Loucy (cell line): ENCODE results near the gene CACNA1S.

ENCODE experiments used
- H2AFZ ChIP-seq: fragments of 200-600 bp; sonication (generic); 2 replicates; pipeline ENCODE4 v1.6.0; 2016; ENCODE audit warnings: antibody characterized with exemption, mild to moderate bottlenecking, low read length, moderate library complexity
- H3F3A ChIP-seq: fragments of 200-600 bp; 2 replicates; pipeline ENCODE4 v1.6.0; 2016; ENCODE audit warnings: antibody characterized with exemption, low read depth, mild to moderate bottlenecking
- H3K27me3 ChIP-seq: fragments of 200-600 bp; sonication (generic); 2 replicates; pipeline ENCODE4 v1.6.1; 2014; ENCODE audit warnings: low read length, mild to moderate bottlenecking; ENCODE audit not compliant: insufficient read depth, poor library complexity, severe bottlenecking
- H3K36me3 ChIP-seq: fragments of 200-600 bp; sonication (generic); 2 replicates; pipeline ENCODE4 v1.6.1; 2016; ENCODE audit warnings: low read length; ENCODE audit not compliant: insufficient read depth
- H3K4me1 ChIP-seq: fragments of 200-600 bp; sonication (generic); 2 replicates; pipeline ENCODE4 v1.5.1; 2014; ENCODE audit warnings: low read length, mild to moderate bottlenecking; ENCODE audit not compliant: insufficient read depth, poor library complexity, severe bottlenecking
- H3K4me2 ChIP-seq: fragments of 200-600 bp; sonication (generic); 2 replicates; pipeline ENCODE4 v1.6.0; 2014; ENCODE audit warnings: antibody characterized with exemption, low read length, low read depth, mild to moderate bottlenecking; ENCODE audit not compliant: poor library complexity, severe bottlenecking
- H3K4me3 ChIP-seq: fragments of 200-600 bp; sonication (generic); 2 replicates; pipeline ENCODE4 v1.5.1; 2014; ENCODE audit warnings: low read length, mild to moderate bottlenecking, mixed read lengths; ENCODE audit not compliant: poor library complexity, severe bottlenecking
- H3K79me2 ChIP-seq: fragments of 200-600 bp; sonication (generic); 2 replicates; pipeline ENCODE4 v1.6.1; 2014; ENCODE audit warnings: low read length; ENCODE audit not compliant: insufficient read depth
- H3K9ac ChIP-seq: fragments of 200-600 bp; sonication (generic); 2 replicates; pipeline ENCODE4 v1.6.0; 2014; ENCODE audit warnings: mild to moderate bottlenecking, low read depth, low read length, moderate library complexity; ENCODE audit not compliant: poor library complexity, severe bottlenecking
- H3K9me2 ChIP-seq: fragments of 200-600 bp; sonication (generic); replicated peaks from 2 replicates; pipeline ENCODE4 v1.6.1; 2016; ENCODE audit warnings: low read depth, low read length, mixed read lengths
- H3K9me3 ChIP-seq: fragments of 200-600 bp; sonication (generic); 2 replicates; pipeline ENCODE4 v1.6.1; 2014; ENCODE audit warnings: mild to moderate bottlenecking, antibody characterized with exemption, low read length, low read depth; ENCODE audit not compliant: insufficient read depth
- H4K20me1 ChIP-seq: fragments of 200-600 bp; sonication (generic); 2 replicates; pipeline ENCODE4 v1.6.0; 2014; ENCODE audit warnings: antibody characterized with exemption, low read length, mild to moderate bottlenecking; ENCODE audit not compliant: insufficient read depth, poor library complexity, severe bottlenecking
- EZH2phosphoT487 ChIP-seq: fragments of 200-600 bp; IDR thresholded peaks from 2 replicates; pipeline ENCODE4 v1.6.1; 2018; ENCODE audit warnings: antibody characterized with exemption, mild to moderate bottlenecking, moderate library complexity, borderline replicate concordance
- TF ChIP-seq, protein P1 (sequence below): fragments of 200-600 bp; sonication (generic); conservative IDR thresholded peaks from 2 replicates; pipeline ENCODE4 v1.5.1; 2014; ENCODE audit warnings: mild to moderate bottlenecking, antibody characterized with exemption, low read length

The CACNA1S gene

DNA sequence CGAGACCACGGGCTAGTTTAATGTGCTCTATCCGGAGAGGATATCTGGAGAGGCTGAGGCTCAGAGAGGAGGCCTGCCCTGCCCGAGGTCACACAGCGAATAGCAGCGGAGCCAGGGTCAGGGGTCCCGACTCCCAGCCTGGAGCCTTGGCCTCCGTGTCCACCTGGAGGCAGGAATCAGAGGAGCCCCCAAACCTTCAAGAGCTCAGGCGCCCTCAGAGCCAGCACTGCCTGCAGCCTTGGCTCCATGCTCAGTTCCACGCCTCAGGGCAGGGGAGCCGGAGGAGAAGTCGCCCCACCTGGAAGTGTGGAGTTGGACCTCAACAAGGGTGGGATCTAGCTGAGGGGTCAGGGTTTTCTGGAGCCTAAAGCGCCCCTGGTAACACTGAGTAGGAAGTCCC, 16.7 kb upstream of the CACNA1S start:
- Histone ChIP-seq H3K36me3 (peaks cover under 1% of the 10 kb centered on the region; the same call in 1 of the 2 replicates), H3K79me2 (no peaks in the 10 kb centered on the region), H3K4me2 (no peak overlapping the region), H3K9me2 (no peaks in the 10 kb centered on the region), H2AFZ (no peak overlapping the region), H4K20me1 (no peaks in the 10 kb centered on the region), H3K9me3 (no peaks in the 10 kb centered on the region), H3K4me1 (no peaks in the 10 kb centered on the region), H3K27me3 (no peaks in the 10 kb centered on the region), H3K4me3 (no peak overlapping the region), H3K9ac (no peak overlapping the region), H3F3A (no peaks in the 10 kb centered on the region)
- TF ChIP-seq, protein P1, sequence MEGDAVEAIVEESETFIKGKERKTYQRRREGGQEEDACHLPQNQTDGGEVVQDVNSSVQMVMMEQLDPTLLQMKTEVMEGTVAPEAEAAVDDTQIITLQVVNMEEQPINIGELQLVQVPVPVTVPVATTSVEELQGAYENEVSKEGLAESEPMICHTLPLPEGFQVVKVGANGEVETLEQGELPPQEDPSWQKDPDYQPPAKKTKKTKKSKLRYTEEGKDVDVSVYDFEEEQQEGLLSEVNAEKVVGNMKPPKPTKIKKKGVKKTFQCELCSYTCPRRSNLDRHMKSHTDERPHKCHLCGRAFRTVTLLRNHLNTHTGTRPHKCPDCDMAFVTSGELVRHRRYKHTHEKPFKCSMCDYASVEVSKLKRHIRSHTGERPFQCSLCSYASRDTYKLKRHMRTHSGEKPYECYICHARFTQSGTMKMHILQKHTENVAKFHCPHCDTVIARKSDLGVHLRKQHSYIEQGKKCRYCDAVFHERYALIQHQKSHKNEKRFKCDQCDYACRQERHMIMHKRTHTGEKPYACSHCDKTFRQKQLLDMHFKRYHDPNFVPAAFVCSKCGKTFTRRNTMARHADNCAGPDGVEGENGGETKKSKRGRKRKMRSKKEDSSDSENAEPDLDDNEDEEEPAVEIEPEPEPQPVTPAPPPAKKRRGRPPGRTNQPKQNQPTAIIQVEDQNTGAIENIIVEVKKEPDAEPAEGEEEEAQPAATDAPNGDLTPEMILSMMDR = no peak
- no peak for TF ChIP-seq EZH2phosphoT487

DNA sequence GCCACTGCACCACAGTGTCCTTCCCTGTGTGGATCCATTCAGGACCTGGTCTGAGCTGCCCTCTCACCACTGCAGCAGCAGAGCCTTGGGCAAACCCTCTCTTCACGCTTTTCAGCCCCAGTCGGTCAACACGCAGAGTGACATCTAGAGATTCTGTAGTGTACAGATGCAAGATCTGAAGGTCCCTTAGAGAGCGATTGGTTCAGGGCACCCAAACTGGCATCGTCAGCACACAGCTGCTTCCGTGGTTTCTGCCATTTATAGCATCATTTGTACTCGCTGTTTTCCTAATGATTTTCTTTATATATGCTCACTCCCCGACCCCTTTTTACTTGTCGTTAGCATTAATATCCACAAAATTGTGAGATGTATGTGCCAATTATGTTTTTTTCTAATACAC, 16.2 kb upstream of the CACNA1S start:
- H3K27me3 ChIP-seq = no peaks in the 10 kb centered on the region
- no peaks in the 10 kb centered on the region for H3K9me3 ChIP-seq
- H3K4me1 ChIP-seq = no peaks in the 10 kb centered on the region
- no peaks in the 10 kb centered on the region for H4K20me1 ChIP-seq
- H3K79me2 ChIP-seq = no peaks in the 10 kb centered on the region
- no peaks in the 10 kb centered on the region for H3K9me2 ChIP-seq
- H3F3A ChIP-seq = no peaks in the 10 kb centered on the region
- no peak overlapping the region for H2AFZ ChIP-seq
- H3K4me3 ChIP-seq = no peak overlapping the region
- H3K36me3 ChIP-seq = no peaks in the 10 kb centered on the region
- H3K4me2 ChIP-seq = no peak overlapping the region
- H3K9ac ChIP-seq = no peak overlapping the region
- TF ChIP-seq, protein P1 = no peak
- TF ChIP-seq EZH2phosphoT487 = no peak

DNA sequence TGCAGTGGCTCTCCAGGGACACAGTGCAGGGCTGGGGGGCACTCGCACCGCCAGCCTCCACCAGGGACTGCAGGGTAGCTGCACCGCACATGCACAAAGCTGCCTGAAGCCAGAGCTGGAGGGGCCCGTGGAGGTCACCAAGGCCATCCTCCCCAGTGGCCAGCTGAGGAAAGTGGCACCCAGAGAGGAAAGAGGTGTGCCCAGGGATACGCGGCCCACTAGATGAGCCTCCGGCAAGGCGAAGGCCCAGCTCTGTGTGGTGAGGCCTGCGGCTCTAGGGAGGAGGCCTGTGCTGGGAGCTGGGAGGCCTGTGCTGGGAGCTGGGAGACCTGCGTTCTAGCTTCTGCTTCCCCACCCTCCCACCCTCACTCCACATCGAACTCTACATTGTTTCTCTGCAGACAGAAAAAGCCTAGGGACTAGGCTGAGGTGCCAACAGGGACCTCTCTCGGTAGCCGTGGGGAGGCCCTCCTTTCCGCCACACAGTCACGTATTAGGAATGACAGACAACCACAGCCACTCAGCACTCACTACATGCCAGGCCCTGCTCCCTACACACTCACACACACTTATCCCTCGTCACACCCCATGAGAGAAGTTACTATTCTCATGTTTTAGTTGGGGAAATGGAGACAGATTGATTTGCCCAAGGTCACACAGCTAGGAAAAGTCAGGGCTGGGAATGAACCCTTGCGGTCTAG, 15.7 kb upstream of the CACNA1S start:
- Histone ChIP-seq H3K9ac (no peak overlapping the region), H3K27me3 (no peaks in the 10 kb centered on the region), H3K9me3 (no peaks in the 10 kb centered on the region), H3K9me2 (no peaks in the 10 kb centered on the region), H3K79me2 (no peaks in the 10 kb centered on the region), H3K4me2 (no peak overlapping the region), H2AFZ (no peak overlapping the region), H3K36me3 (no peaks in the 10 kb centered on the region), H3K4me3 (no peak overlapping the region), H4K20me1 (no peaks in the 10 kb centered on the region), H3F3A (no peaks in the 10 kb centered on the region), H3K4me1 (no peaks in the 10 kb centered on the region)
- TF ChIP-seq, protein P1 = no peak
- no peak for TF ChIP-seq EZH2phosphoT487
